HG02798 (cell line): ENCODE measurements around the gene ORMDL2.
"Not testable (repeated sequence)": the region's sequence is repeated elsewhere in the genome, so short reads cannot be mapped to it uniquely, and the experiment has no call there.

ENCODE experiments used
- ATAC-seq: cut with Tn5 transposase; IDR thresholded peaks from one replicate; pipeline ENCODE4 v1.9.1; 2021; ENCODE audit warnings: mild to moderate bottlenecking; ENCODE audit not compliant: unreplicated experiment, poor library complexity

The ORMDL2 gene

GRCh38 chr12:55850401-55850800, 32.6 kb downstream of the ORMDL2 start:
- ATAC-seq = no peak

DNA sequence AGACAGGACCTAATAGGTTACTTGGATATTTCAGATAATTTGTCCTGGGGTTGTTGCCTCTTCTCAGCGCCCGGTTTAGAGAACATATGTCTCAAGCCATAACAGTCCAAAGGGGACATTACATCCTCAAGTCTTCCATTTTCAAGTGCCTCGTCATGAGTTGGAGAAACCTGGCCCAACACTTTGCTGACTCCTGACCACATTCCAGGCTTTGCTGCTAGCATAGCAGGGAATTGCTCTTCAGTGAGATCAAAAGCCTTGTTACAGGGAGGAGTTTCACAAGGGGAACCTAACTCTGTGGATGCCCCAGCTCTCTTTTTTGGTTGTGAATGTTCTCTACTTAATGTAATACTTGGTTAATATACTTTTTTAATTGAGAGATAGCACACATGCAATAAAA, 33.1 kb downstream of the ORMDL2 start:
- no peak for ATAC-seq

GRCh38 chr12:55852740-55853139, 34.9 kb downstream of the ORMDL2 start:
- ATAC-seq = no peak

DNA sequence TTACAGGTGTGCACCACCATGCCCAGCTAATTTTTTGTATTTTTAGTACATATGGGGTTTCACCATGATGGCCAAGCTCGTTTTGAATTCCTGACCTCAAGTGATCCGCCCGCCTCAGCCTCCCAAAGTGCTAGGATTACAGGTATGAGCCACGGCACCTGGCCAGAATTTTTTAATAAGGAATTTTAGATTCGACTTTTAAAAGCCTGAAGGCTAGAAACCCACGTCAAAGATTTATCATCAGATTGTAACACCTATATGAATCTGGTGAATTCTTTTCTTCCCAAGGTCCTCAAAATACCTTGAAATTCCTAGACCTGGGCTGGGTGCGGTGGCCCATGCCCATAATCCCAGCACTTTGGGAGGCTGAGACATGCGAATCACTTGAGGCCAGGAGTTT, 43.6 kb downstream of the ORMDL2 start:
- ATAC-seq = no peak

DNA sequence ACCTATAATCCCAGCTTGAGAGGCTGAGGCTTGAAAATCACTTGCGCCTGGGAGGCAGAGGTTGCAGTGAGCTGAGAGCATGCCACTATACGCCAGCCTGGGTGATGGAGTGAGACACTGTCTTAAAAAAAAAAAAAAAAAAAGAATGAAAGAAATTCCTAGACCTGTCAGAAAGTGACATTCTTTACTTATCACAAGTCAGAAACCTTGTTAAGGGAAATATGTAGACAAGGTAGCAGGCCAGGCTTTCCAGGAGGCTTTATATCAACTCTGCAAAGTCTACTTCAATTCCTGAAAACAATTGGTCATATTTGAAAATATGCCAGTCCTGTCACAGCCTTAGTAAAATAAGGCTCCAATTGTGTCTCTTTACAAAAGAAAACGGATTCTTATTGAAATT, 44.0 kb downstream of the ORMDL2 start:
- ATAC-seq = no peak

GRCh38 chr12:55862286-55862685, 44.4 kb downstream of the ORMDL2 start:
- no peak for ATAC-seq

DNA sequence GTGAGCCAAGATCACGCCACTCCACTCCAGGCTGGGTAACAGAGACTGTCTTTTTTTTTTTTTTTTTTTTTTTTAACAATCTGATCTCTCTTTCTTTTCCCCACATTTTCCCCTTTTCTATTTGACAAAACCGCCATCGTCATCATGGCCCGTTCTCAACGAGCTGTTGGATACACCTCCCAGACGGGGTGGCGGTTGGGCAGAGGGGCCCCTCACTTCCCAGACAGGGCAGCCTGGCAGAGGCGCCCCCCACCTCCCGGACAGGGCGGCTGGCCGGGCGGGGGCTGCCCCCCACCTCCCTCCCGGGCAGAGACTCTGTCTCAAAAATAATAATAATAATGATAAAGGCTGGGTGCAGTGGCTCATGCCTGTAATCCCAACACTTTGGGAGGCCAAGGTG, 45.1 kb downstream of the ORMDL2 start:
- not testable (repeated sequence) for ATAC-seq

DNA sequence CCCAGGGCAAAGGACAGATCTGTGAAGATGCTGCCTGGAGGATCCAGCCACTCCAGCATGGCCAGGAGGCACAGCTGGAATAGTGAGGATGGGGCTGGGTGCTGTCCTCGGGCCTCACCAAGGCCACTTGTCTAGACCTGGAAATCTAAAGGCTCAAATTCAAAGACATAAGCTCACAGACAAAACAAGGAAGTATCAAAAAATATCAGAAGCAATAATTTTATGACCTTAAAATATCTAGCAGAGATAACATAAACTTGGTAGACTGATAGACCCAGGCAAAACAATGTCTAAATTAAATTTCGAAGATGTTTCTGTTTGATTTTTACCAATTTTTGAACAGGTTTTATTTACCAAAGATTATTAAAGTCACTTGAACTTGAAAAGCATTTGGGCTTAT, 47.5 kb downstream of the ORMDL2 start:
- ATAC-seq = no peak

DNA sequence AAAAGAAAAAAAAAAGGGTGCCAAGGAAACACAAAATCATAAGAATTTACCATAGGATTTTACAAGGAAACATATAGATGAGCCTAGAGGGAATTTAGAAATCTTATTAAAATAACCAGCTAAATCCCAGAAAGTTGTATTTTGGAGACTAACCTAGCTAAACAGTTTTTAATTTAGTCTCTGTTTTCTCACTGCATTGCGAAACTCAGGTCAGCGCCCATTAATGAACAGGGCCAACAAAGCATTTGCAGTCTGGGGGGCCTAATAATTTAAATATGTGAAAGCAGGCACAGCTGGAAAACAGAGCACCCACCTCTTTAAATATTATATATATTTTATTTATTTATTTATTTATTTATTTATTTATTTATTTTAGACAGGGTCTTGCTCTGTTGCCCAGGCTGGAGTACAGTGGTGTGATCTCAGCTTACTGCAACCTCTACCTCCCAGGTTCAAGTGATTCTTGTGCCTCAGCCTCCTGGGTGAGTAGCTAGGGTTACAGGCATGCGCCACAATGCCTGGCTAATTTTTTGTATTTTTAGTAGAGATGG, 48.7 kb downstream of the ORMDL2 start:
- not testable (repeated sequence) for ATAC-seq
